Ishikawa (cell line): ENCODE data around the gene GALE.
A peak's percentile ranks its signal among the peaks of the same experiment; 100 is the strongest.

Experiments
- CEBPB ChIP-seq: IDR thresholded peaks from 2 replicates; pipeline ENCODE4 v1.6.1; 2012
- CREB1 ChIP-seq: IDR thresholded peaks from 2 replicates; pipeline ENCODE4 v1.6.1; 2012; ENCODE audit warnings: low read depth
- EGR1 ChIP-seq: IDR thresholded peaks from 2 replicates; pipeline ENCODE4 v1.6.1; 2012
- EP300 ChIP-seq: IDR thresholded peaks from 2 replicates; pipeline ENCODE4 v1.6.1; 2012; ENCODE audit warnings: borderline replicate concordance
- FOXM1 ChIP-seq: IDR thresholded peaks from 2 replicates; pipeline ENCODE4 v1.6.1; 2012; ENCODE audit warnings: low read depth, borderline replicate concordance
- NFIC ChIP-seq: IDR thresholded peaks from 2 replicates; pipeline ENCODE4 v1.6.1; 2012
- RAD21 ChIP-seq: IDR thresholded peaks from 2 replicates; pipeline ENCODE4 v1.6.1; 2012; ENCODE audit warnings: low read depth
- REST ChIP-seq: IDR thresholded peaks from 2 replicates; pipeline ENCODE4 v1.6.1; 2012; ENCODE audit warnings: low read depth, mild to moderate bottlenecking
- TAF1 ChIP-seq: IDR thresholded peaks from 2 replicates; pipeline ENCODE4 v1.6.1; 2012; ENCODE audit warnings: low read depth, mild to moderate bottlenecking
- TCF12 ChIP-seq: IDR thresholded peaks from 2 replicates; pipeline ENCODE4 v1.6.1; 2012; ENCODE audit warnings: low read depth
- TEAD4 ChIP-seq: IDR thresholded peaks from 2 replicates; pipeline ENCODE4 v1.6.1; 2012
- YY1 ChIP-seq: IDR thresholded peaks from 2 replicates; pipeline ENCODE4 v1.6.1; 2012; ENCODE audit warnings: low read depth
- ZBTB7A ChIP-seq: IDR thresholded peaks from 2 replicates; pipeline ENCODE4 v1.6.1; 2012; ENCODE audit warnings: low read depth
- TF ChIP-seq, protein P1 (sequence below): IDR thresholded peaks from 2 replicates; pipeline ENCODE4 v1.6.1; 2012
- TF ChIP-seq, protein P2 (sequence below): IDR thresholded peaks from 2 replicates; pipeline ENCODE4 v1.6.1; 2012

Gene GALE

GRCh38 chr1:23800400-23801337 is at the start of gene GALE:
TSS of gene GALE (minus strand) at chr1:23800754. CDS start at chr1:23799007, 1,747 bp downstream.
- TF ChIP-seq NFIC (peak; percentile 32), EP300 (peak; percentile 51; the same call in 1 of the 2 replicates), TAF1 (peak; percentile 81), TCF12 (peak; percentile 57; the same call in 1 of the 2 replicates), CREB1 (peak; percentile 83), ZBTB7A (no peak; the same call in none of the 2 replicates), REST (no peak), EGR1 (peak; percentile 58; the same call in 1 of the 2 replicates), TEAD4 (peak; percentile 56; the same call in 1 of the 2 replicates)
- TF ChIP-seq, protein P1, sequence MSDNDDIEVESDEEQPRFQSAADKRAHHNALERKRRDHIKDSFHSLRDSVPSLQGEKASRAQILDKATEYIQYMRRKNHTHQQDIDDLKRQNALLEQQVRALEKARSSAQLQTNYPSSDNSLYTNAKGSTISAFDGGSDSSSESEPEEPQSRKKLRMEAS, result peak; percentile 74

- TF ChIP-seq REST (no peak), FOXM1 (no peak), NFIC (no peak), EP300 (no peak), ZBTB7A (no peak), EGR1 (no peak), RAD21 (no peak), TCF12 (no peak)
These were observed 48.4 kb upstream of the GALE start for GRCh38 chr1:23848673-23849616.

DNA sequence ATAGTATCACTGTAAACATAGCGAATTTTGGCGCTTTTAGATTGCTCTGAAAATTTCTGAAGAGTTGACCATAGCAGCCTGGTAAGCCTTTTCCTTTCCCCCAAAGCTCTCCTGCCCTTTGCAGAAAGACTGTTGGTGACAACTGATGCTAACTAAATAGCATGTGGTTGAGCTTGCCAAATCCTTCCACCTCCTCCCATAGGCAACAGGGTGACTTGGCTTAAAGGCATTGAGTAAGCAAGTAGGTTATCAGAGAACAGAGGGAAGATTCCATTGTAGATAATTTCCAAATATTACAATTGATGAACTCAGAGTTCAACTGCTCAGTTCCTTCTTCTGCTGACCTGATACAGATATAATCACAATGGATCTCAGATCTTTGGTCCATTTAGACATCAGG is 44.6 kb upstream of the GALE start:
- TF ChIP-seq, protein P1, result no peak
- TF ChIP-seq EGR1 (no peak), NFIC (no peak), REST (no peak), TCF12 (no peak), ZBTB7A (no peak), EP300 (no peak), CREB1 (no peak), YY1 (no peak), RAD21 (no peak), TEAD4 (no peak), FOXM1 (no peak), CEBPB (no peak), TAF1 (no peak)
- TF ChIP-seq, protein P2, sequence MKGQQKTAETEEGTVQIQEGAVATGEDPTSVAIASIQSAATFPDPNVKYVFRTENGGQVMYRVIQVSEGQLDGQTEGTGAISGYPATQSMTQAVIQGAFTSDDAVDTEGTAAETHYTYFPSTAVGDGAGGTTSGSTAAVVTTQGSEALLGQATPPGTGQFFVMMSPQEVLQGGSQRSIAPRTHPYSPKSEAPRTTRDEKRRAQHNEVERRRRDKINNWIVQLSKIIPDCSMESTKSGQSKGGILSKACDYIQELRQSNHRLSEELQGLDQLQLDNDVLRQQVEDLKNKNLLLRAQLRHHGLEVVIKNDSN, result no peak

- TF ChIP-seq, protein P2, result no peak
- TF ChIP-seq FOXM1, result no peak
- no peak for TF ChIP-seq YY1
- TF ChIP-seq CEBPB, result no peak
- TF ChIP-seq RAD21, result no peak
- no peak for TF ChIP-seq EGR1
- no peak for TF ChIP-seq TEAD4
These were observed 43.1 kb upstream of the GALE start for GRCh38 chr1:23843644-23844043.
